Sigmoid colon (tissue), 4 donors: ENCODE data around the gene CDH3.

ENCODE experiments used
- CTCF ChIP-seq, 4 experiments: fragments of 450-650 bp in 3 of 4; fragments of 200-600 bp in 1 of 4; IDR thresholded peaks; one replicate each; pipeline ENCODE4 v1.5.1; 2016 to 2019; ENCODE audit warnings: antibody characterized with exemption in 4 of 4, mild to moderate bottlenecking in 3 of 4, moderate library complexity in 2 of 4
- EP300 ChIP-seq, 4 donors: sonication (generic); formaldehyde crosslinking; IDR thresholded peaks; one replicate each; pipeline ENCODE4 v1.6.1; 2017; ENCODE audit warnings: antibody characterized with exemption in 4 of 4
- POLR2A ChIP-seq, 2 donors: fragments of 450-650 bp; IDR thresholded peaks; one replicate each; pipeline ENCODE4 v1.6.1; 2016; ENCODE audit warnings: antibody characterized with exemption in 2 of 2, mild to moderate bottlenecking in 2 of 2, moderate library complexity in 2 of 2
- POLR2AphosphoS5 ChIP-seq, 4 donors: sonication (generic); formaldehyde crosslinking; IDR thresholded peaks; one replicate each; pipeline ENCODE4 v1.6.1; 2017; ENCODE audit warnings: antibody characterized with exemption in 4 of 4

GRCh38 chr16:68651136-68651535 is 6.0 kb downstream of the CDH3 start:
- TF ChIP-seq EP300 (IDR thresholded peaks at IDR 0.05), result no peak
- TF ChIP-seq CTCF (IDR thresholded peaks at IDR 0.05), result no peak
- no peak for TF ChIP-seq POLR2AphosphoS5 (IDR thresholded peaks at IDR 0.05)
- no peak for TF ChIP-seq POLR2A (IDR thresholded peaks at IDR 0.05)
